ENCODE measurements around the gene RABGAP1L. TPM values are rescaled to one million over a fixed set of nuclear protein-coding genes. Genes with fewer than 3 reads are reported as not detected.
"Not testable (repeated sequence)": the region's sequence is repeated elsewhere in the genome, so short reads cannot be mapped to it uniquely, and the experiment has no call there.

RABGAP1L gene
- total RNA-seq, 1 experiment from 2014 or later = 76.9 TPM

DNA sequence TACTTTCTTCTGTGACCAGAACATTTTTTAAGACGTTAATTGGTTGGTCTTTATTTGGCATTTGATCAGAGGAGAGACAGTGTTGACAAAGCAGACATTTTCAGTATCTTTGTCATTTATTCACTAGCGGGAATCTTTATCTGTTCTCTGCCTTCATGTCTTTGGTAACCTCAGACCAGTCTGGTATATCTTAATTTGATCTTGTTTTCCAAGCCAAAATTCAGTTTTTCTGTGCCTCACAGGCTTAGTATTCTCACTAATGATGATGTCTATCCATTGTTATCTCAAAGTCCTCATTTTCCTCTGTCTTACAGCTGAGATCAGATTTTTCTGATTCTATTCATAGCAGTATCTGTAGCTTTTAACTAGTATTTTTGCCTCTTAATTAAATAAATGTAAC, 447.2 kb downstream of the RABGAP1L start (continued):
- TF ChIP-seq ZNF416 (CRISPR knock-in tag; IDR thresholded peaks at IDR 0.05) (no peak), MXD4 (CRISPR knock-in tag; IDR thresholded peaks at IDR 0.05; ENCODE audit: borderline replicate concordance) (no peak), NR1H2 (CRISPR knock-in tag; IDR thresholded peaks at IDR 0.05) (no peak), RORB (CRISPR knock-in tag; IDR thresholded peaks at IDR 0.05) (no peak), ELF4 (CRISPR knock-in tag; IDR thresholded peaks at IDR 0.05; ENCODE audit: low read depth) (no peak)
- TF ChIP-seq, protein P1, sequence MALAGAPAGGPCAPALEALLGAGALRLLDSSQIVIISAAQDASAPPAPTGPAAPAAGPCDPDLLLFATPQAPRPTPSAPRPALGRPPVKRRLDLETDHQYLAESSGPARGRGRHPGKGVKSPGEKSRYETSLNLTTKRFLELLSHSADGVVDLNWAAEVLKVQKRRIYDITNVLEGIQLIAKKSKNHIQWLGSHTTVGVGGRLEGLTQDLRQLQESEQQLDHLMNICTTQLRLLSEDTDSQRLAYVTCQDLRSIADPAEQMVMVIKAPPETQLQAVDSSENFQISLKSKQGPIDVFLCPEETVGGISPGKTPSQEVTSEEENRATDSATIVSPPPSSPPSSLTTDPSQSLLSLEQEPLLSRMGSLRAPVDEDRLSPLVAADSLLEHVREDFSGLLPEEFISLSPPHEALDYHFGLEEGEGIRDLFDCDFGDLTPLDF (CRISPR knock-in tag; IDR thresholded peaks at IDR 0.05) = no peak

DNA sequence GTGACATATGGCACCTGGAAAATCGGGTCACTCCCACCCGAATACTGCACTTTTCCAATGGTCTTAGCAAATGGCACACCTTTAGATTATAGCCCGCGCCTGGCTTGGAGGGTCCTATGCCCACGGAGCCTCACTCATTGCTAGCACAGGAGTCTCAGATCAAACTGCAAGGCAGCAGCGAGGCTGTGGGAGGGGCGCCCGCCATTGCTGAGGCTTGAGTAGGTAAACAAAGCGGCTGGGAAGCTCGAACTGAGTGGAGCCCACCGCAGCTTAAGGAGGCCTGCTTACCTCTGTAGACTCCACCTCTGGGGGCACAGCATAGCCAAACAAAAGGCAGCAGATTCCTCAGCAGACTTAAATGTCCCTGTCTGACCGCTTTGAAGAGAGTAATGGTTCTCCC, 458.6 kb downstream of the RABGAP1L start:
- DNase-seq (ENCODE audit: low spot score); H3K4me1 Mint-ChIP-seq; POLR2A ChIA-PET; H3K27ac Mint-ChIP-seq; H3K4me3 Mint-ChIP-seq; CTCF ChIA-PET; ATAC-seq; H3K27me3 Mint-ChIP-seq (ENCODE audit: low read depth): not testable (repeated sequence)
- Mint-ChIP-seq H3K9me3 (peaks cover 75% of the 10 kb centered on the region), H3K36me3 (peaks cover 59% of the 10 kb centered on the region)

DNA sequence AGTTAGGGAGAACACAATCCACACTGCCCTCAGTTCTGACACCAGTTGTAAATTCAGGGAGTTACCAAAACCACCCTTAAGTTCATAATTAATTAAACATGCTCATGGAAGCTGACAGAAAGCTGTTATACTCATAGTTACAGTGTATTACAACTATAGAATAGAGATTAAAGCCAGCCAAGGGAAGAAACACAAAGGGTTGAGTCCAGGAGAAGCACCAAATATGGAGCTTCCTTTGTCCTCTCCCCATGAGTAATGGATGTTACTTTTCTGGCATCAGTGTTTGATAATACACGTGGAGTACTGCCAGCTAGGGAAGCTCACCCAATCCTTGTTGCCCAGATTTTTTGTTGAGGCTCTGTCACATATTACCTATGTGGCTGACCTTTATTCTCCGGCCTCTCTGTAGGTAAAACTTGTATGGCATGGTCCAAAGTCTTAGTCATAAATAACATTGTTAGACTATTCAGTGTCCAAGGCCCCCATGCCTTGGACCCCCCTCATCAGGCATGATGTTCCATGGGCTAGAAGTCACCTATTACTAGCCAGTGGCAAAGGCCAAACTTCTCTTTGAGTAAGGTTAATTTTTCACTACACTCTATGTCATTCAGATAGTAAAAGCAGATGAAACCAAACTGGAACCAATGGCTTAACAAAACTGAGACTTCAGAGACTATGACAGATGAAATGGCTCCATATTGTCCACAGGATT, 464.2 kb downstream of the RABGAP1L start:
- Mint-ChIP-seq H3K4me1 (no peaks in the 10 kb centered on the region), H3K36me3 (peaks cover 22% of the 10 kb centered on the region), H3K27ac (no peak overlapping the region), H3K27me3 (ENCODE audit: low read depth) (no peaks in the 10 kb centered on the region), H3K4me3 (no peak overlapping the region), H3K9me3 (peaks cover 34% of the 10 kb centered on the region)
- TF ChIP-seq TEAD4 (CRISPR knock-in tag; IDR thresholded peaks at IDR 0.05) (no peak), TEAD1 (CRISPR knock-in tag; IDR thresholded peaks at IDR 0.05) (no peak), ETV6 (CRISPR knock-in tag; IDR thresholded peaks at IDR 0.05) (no peak), SMAD4 (CRISPR knock-in tag; IDR thresholded peaks at IDR 0.05) (no peak)
- CTCF ChIA-PET = no interaction called here
- ATAC-seq = no peak
- POLR2A ChIA-PET = no interaction called here
- DNase-seq (ENCODE audit: low spot score) = no peak

DNA sequence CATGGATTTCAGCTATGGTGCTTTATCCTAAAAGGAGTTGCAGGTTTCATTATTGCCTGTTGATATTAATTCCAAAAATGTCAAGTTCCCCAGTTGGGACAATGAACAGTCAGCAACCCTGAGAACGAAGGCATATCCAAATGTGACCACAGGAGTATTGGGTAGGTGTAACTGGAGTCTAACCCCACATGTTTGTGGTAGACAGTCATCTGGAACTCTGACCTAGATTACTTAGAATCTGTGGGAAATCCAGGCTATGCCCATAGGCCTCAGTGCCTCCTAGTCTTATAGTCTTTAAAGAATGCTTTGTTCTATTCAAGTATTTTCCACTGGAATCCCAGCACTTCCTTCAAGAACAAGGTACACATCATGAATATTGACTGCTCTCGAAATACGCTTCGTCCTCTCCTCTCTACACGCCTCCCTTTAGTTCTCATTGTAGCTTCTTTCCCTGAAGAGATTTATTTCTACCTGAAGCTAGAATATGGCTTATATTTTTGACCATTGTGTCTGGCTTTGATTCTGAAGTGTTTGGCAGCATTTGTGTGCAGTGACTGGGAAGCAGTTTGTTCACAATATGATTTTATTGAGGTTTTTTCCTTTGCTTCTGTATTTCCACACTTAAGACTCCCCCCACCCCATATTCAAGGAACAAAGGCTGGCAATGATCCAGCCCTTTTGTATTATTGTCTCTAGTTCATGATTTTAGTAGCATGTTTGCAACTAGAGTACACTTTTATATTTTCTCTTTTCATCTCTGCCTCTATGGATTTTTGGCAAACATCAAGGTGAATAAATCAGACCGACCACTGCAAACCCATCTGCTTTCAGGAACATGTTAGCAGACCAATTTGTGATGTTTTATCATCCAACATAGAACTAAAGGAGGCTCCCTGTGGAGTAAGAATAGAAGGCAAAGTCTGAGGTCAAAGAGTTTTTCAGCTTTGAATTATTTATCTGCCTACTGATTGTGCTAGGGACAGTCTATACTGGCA, 467.0 kb downstream of the RABGAP1L start:
- DNase-seq (ENCODE audit: low spot score) (no peak), ATAC-seq (no peak)
- no peak overlapping the region for H3K4me3 Mint-ChIP-seq
- no peak overlapping the region for H3K27ac Mint-ChIP-seq
- no peaks in the 10 kb centered on the region for H3K4me1 Mint-ChIP-seq
- ChIA-PET POLR2A (no interaction called here), CTCF (no interaction called here)
- TF ChIP-seq, protein P2, sequence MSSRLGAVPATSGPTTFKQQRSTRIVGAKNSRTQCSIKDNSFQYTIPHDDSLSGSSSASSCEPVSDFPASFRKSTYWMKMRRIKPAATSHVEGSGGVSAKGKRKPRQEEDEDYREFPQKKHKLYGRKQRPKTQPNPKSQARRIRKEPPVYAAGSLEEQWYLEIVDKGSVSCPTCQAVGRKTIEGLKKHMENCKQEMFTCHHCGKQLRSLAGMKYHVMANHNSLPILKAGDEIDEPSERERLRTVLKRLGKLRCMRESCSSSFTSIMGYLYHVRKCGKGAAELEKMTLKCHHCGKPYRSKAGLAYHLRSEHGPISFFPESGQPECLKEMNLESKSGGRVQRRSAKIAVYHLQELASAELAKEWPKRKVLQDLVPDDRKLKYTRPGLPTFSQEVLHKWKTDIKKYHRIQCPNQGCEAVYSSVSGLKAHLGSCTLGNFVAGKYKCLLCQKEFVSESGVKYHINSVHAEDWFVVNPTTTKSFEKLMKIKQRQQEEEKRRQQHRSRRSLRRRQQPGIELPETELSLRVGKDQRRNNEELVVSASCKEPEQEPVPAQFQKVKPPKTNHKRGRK (CRISPR knock-in tag; IDR thresholded peaks at IDR 0.05; ENCODE audit: borderline replicate concordance) = no peak
- no peak for TF ChIP-seq ZNF138 (CRISPR knock-in tag; conservative IDR thresholded peaks at IDR 0.05)
- TF ChIP-seq, protein P3, sequence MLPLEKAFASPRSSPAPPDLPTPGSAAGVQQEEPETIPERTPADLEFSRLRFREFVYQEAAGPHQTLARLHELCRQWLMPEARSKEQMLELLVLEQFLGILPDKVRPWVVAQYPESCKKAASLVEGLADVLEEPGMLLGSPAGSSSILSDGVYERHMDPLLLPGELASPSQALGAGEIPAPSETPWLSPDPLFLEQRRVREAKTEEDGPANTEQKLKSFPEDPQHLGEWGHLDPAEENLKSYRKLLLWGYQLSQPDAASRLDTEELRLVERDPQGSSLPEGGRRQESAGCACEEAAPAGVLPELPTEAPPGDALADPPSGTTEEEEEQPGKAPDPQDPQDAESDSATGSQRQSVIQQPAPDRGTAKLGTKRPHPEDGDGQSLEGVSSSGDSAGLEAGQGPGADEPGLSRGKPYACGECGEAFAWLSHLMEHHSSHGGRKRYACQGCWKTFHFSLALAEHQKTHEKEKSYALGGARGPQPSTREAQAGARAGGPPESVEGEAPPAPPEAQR (CRISPR knock-in tag; IDR thresholded peaks at IDR 0.05) = no peak
- no peaks in the 10 kb centered on the region for H3K27me3 Mint-ChIP-seq (ENCODE audit: low read depth)
- no peaks in the 10 kb centered on the region for H3K36me3 Mint-ChIP-seq
- H3K9me3 Mint-ChIP-seq = peaks cover 5% of the 10 kb centered on the region
